ENCODE results near the gene SCO2.

Gene SCO2

GRCh38 chr22:50570861-50571260 lies 45.5 kb upstream of the SCO2 start:
- DNase-seq (ENCODE audit: extremely low spot score) = no peak
- POLR2A ChIA-PET = no interaction called here
- TF ChIP-seq CTCF (IDR thresholded peaks at IDR 0.05; ENCODE audit: control extremely low read depth, extremely low read depth, low read depth, missing control alignments) = no peak
- CTCF ChIA-PET = interaction anchor here (1.0 to 2.8 kb wide), 4 partner anchors 8 to 22 kb away, joined by 3 to 25 read pairs (median 4); partner anchors contain the start of gene SYCE3

- ChIA-PET POLR2A (interaction anchor here (1.1 kb wide), 1 partner anchor 45 kb away, joined by 3 read pairs; the partner anchor contains the start of gene SCO2), CTCF (interaction anchor here (1.0 to 1.7 kb wide), 4 partner anchors 9 to 51 kb away, joined by 3 to 6 read pairs (median 4); no protein-coding TSS in a partner anchor)
- DNase-seq (ENCODE audit: extremely low spot score) = no peak
- TF ChIP-seq CTCF (IDR thresholded peaks at IDR 0.05; ENCODE audit: control extremely low read depth, extremely low read depth, low read depth, missing control alignments) = no peak
Measured at GRCh38 chr22:50569896-50570535, 44.6 kb upstream of the SCO2 start.

- ChIA-PET POLR2A (interaction anchor here (1.1 kb wide), 1 partner anchor 44 kb away, joined by 3 read pairs; the partner anchor contains the start of gene SCO2), CTCF (interaction anchor here (1.2 to 1.7 kb wide), 2 partner anchors 12 to 52 kb away, joined by 5 read pairs; no protein-coding TSS in a partner anchor)
- no peak for TF ChIP-seq CTCF (IDR thresholded peaks at IDR 0.05; ENCODE audit: control extremely low read depth, extremely low read depth, low read depth, missing control alignments)
- no peak for DNase-seq (ENCODE audit: extremely low spot score)
Measured at GRCh38 chr22:50569041-50569459, 43.7 kb upstream of the SCO2 start.

GRCh38 chr22:50568626-50569025 lies 43.2 kb upstream of the SCO2 start:
- POLR2A ChIA-PET = interaction anchor here (1.1 kb wide), 1 partner anchor 43 kb away, joined by 3 read pairs; the partner anchor contains the start of gene SCO2

GRCh38 chr22:50567721-50568252 lies 42.4 kb upstream of the SCO2 start:
- ChIA-PET POLR2A (no interaction called here), CTCF (interaction anchor here (1.7 kb wide), 1 partner anchor 10 kb away, joined by 5 read pairs; no protein-coding TSS in a partner anchor)
- TF ChIP-seq CTCF (IDR thresholded peaks at IDR 0.05; ENCODE audit: control extremely low read depth, extremely low read depth, low read depth, missing control alignments) = no peak
- no peak for DNase-seq (ENCODE audit: extremely low spot score)

More at GRCh38 chr22:50568626-50569025, 43.2 kb upstream of the SCO2 start:
- CTCF ChIA-PET = interaction anchor here (1.7 kb wide), 1 partner anchor 11 kb away, joined by 5 read pairs; no protein-coding TSS in a partner anchor
- TF ChIP-seq CTCF (IDR thresholded peaks at IDR 0.05; ENCODE audit: control extremely low read depth, extremely low read depth, low read depth, missing control alignments) = no peak
- DNase-seq (ENCODE audit: extremely low spot score) = no peak

- POLR2A ChIA-PET = interaction anchor here (0.6 to 1.0 kb wide), 3 partner anchors 14 to 697 kb away, joined by 3 to 4 read pairs (median 4); no protein-coding TSS in a partner anchor
- no peak for DNase-seq (ENCODE audit: extremely low spot score)
- TF ChIP-seq CTCF (IDR thresholded peaks at IDR 0.05; ENCODE audit: control extremely low read depth, extremely low read depth, low read depth, missing control alignments) = no peak
- CTCF ChIA-PET = interaction anchor here (0.9 to 5.2 kb wide), 10 partner anchors 8 to 62 kb away, joined by 3 to 68 read pairs (median 10); partner anchors contain the start of genes CHKB, CPT1B, LMF2 and NCAPH2
Measured at GRCh38 chr22:50564289-50564688, 38.9 kb upstream of the SCO2 start.

Measured in GM10248 (cell line).